ENCODE data around the gene L3MBTL4. TPM values are rescaled to one million over a fixed set of nuclear protein-coding genes. Genes with fewer than 3 reads are reported as not detected.

L3MBTL4 gene
- total RNA-seq, 2 experiments from 2014 or later, result 0.19 to 0.47 TPM

GRCh38 chr18:6088432-6088831 is 326.3 kb downstream of the L3MBTL4 start:
- H3K4me1 Mint-ChIP-seq (ENCODE audit: low read depth), result peaks cover 5% of the 10 kb centered on the region
- Histone ChIP-seq H3K9me3 (ENCODE audit: control insufficient read depth in 1 of 2, insufficient read depth in 1 of 2, low read length in 2 of 2) (no peaks in the 10 kb centered on the region), H3K27ac (ENCODE audit: low read depth in 1 of 2, low read length in 2 of 2) (no peak overlapping the region), H3K27me3 (ENCODE audit: control insufficient read depth in 1 of 2, insufficient read depth in 2 of 2, low read length in 2 of 2) (no peaks in the 10 kb centered on the region), H3K4me1 (ENCODE audit: insufficient read depth, low read length) (no peaks in the 10 kb centered on the region), H3K36me3 (ENCODE audit: insufficient read depth, low read length) (no peaks in the 10 kb centered on the region), H3K4me3 (ENCODE audit: low read length) (no peak overlapping the region)
- H3K9me3 Mint-ChIP-seq, result peaks cover 2% of the 10 kb centered on the region
- intact Hi-C loops (cut with DNase I, micrococcal nuclease), result no loop called here
- H3K27me3 Mint-ChIP-seq, result no peaks in the 10 kb centered on the region
- ChIA-PET POLR2A (no interaction called here), CTCF (no interaction called here)
- no peak for TF ChIP-seq CTCF (IDR thresholded peaks at IDR 0.05)
- no peak for DNase-seq
- H3K36me3 Mint-ChIP-seq (ENCODE audit: low read depth), result no peaks in the 10 kb centered on the region
- no peak overlapping the region for H3K4me3 Mint-ChIP-seq
- no peak for ATAC-seq (ENCODE audit: poor library complexity)
- H3K27ac Mint-ChIP-seq, result no peak overlapping the region

- ChIA-PET POLR2A (no interaction called here), CTCF (no interaction called here)
- Mint-ChIP-seq H3K4me1 (ENCODE audit: low read depth) (peaks cover 5% of the 10 kb centered on the region), H3K27ac (no peak overlapping the region), H3K4me3 (no peak overlapping the region), H3K36me3 (ENCODE audit: low read depth) (no peaks in the 10 kb centered on the region), H3K9me3 (peaks cover 2% of the 10 kb centered on the region), H3K27me3 (no peaks in the 10 kb centered on the region)
- intact Hi-C loops (cut with DNase I, micrococcal nuclease), result no loop called here
- no peak for DNase-seq
- ATAC-seq (ENCODE audit: poor library complexity), result no peak
- Histone ChIP-seq H3K4me3 (ENCODE audit: low read length) (no peak overlapping the region), H3K36me3 (ENCODE audit: insufficient read depth, low read length) (no peaks in the 10 kb centered on the region), H3K27me3 (ENCODE audit: control insufficient read depth in 1 of 2, insufficient read depth in 2 of 2, low read length in 2 of 2) (no peaks in the 10 kb centered on the region), H3K27ac (ENCODE audit: low read depth in 1 of 2, low read length in 2 of 2) (no peak overlapping the region), H3K9me3 (ENCODE audit: control insufficient read depth in 1 of 2, insufficient read depth in 1 of 2, low read length in 2 of 2) (no peaks in the 10 kb centered on the region), H3K4me1 (ENCODE audit: insufficient read depth, low read length) (no peaks in the 10 kb centered on the region)
- TF ChIP-seq CTCF (IDR thresholded peaks at IDR 0.05), result no peak
Measured at GRCh38 chr18:6086731-6087130, 328.0 kb downstream of the L3MBTL4 start.

- no peak overlapping the region for H3K27ac Mint-ChIP-seq
- CTCF ChIA-PET, result no interaction called here
- DNase-seq (no peak), ATAC-seq (ENCODE audit: poor library complexity) (no peak)
- no peaks in the 10 kb centered on the region for H3K36me3 ChIP-seq (ENCODE audit: insufficient read depth, low read length)
- no peaks in the 10 kb centered on the region for H3K9me3 Mint-ChIP-seq
- no peaks in the 10 kb centered on the region for H3K27me3 ChIP-seq (ENCODE audit: control insufficient read depth in 1 of 2, insufficient read depth in 2 of 2, low read length in 2 of 2)
- no peak for TF ChIP-seq CTCF (IDR thresholded peaks at IDR 0.05)
- no peak overlapping the region for H3K4me3 ChIP-seq (ENCODE audit: low read length)
- H3K36me3 Mint-ChIP-seq (ENCODE audit: low read depth), result no peaks in the 10 kb centered on the region
- H3K4me1 Mint-ChIP-seq (ENCODE audit: low read depth), result no peaks in the 10 kb centered on the region
- intact Hi-C loops (cut with DNase I, micrococcal nuclease), result no loop called here
- no peak overlapping the region for H3K27ac ChIP-seq (ENCODE audit: low read depth in 1 of 2, low read length in 2 of 2)
- no peaks in the 10 kb centered on the region for H3K9me3 ChIP-seq (ENCODE audit: control insufficient read depth in 1 of 2, insufficient read depth in 1 of 2, low read length in 2 of 2)
- no peaks in the 10 kb centered on the region for H3K27me3 Mint-ChIP-seq
- no peak overlapping the region for H3K4me3 Mint-ChIP-seq
- H3K4me1 ChIP-seq (ENCODE audit: insufficient read depth, low read length), result no peaks in the 10 kb centered on the region
- POLR2A ChIA-PET, result no interaction called here
Measured at GRCh38 chr18:6079406-6079805, 335.3 kb downstream of the L3MBTL4 start.
